KOPT-K1 (cell line): ENCODE measurements around the gene WDHD1.
"Not testable (repeated sequence)": the region's sequence is repeated elsewhere in the genome, so short reads cannot be mapped to it uniquely, and the experiment has no call there.

ENCODE experiments used
- H3K27ac ChIP-seq: fragments of 200-600 bp; sonication (generic); 2 replicates; pipeline ENCODE4 v1.5.1; 2016; ENCODE audit warnings: antibody characterized with exemption, mild to moderate bottlenecking, low read depth, low read length; ENCODE audit not compliant: poor library complexity, severe bottlenecking
- H3K36me3 ChIP-seq: fragments of 200-600 bp; sonication (generic); 2 replicates; pipeline ENCODE4 v1.5.1; 2017; ENCODE audit warnings: antibody characterized with exemption, mild to moderate bottlenecking, low read length, moderate library complexity; ENCODE audit not compliant: insufficient read depth
- H3K9me3 ChIP-seq: fragments of 200-600 bp; sonication (generic); 2 replicates; pipeline ENCODE4 v1.5.1; 2017; ENCODE audit warnings: antibody characterized with exemption, low read length, mild to moderate bottlenecking; ENCODE audit not compliant: insufficient read depth, poor library complexity, severe bottlenecking

Gene WDHD1

GRCh38 chr14:54944737-54945391, 82.0 kb downstream of the WDHD1 start:
- peaks cover 7% of the 10 kb centered on the region for H3K9me3 ChIP-seq
- peaks cover 83% of the 10 kb centered on the region for H3K36me3 ChIP-seq
- H3K27ac ChIP-seq: no peak overlapping the region

DNA sequence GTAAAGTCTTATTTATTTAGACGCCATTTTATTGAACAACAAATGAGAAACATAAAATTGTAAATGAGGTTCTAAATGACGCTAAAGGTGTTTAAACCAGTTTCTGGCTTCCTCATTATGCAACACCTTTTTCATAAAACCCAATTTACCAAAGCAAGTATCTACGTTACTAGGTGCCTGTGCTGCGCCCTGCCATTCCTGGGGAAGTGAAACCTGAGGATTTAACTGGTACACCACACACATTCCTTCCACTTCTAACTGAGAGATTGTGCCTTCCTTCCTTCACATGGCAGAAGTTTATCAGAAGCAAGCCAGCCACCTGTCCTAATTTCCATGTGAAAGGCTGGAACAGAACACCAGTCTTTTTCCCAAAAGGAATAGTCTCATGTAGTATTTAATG, 84.0 kb downstream of the WDHD1 start:
- H3K36me3 ChIP-seq: peaks cover 88% of the 10 kb centered on the region

DNA sequence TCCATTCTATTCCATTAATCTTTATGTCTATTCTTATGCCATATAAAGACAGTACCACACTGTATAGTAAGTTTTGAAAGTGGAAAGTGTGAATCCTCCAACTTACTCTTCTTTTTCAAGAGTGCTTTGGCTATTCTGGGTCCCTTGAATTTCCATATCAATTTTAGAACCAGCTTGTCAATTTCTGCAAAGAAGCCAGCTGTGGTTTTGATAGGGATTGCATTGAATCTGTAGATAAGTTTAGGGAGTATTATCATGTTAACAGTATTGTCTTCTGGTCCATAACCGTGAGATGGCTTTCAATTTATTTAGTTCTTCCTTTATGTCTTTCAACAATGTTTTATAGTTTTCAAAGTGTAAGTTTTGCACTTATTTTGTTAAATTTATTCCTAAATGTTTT, 90.1 kb downstream of the WDHD1 start:
- no peak overlapping the region for H3K27ac ChIP-seq
- peaks cover 59% of the 10 kb centered on the region for H3K36me3 ChIP-seq
- no peaks in the 10 kb centered on the region for H3K9me3 ChIP-seq

More for the DNA sequence above, 84.0 kb downstream of the WDHD1 start:
- Histone ChIP-seq H3K9me3 (no peaks in the 10 kb centered on the region), H3K27ac (no peak overlapping the region)

DNA sequence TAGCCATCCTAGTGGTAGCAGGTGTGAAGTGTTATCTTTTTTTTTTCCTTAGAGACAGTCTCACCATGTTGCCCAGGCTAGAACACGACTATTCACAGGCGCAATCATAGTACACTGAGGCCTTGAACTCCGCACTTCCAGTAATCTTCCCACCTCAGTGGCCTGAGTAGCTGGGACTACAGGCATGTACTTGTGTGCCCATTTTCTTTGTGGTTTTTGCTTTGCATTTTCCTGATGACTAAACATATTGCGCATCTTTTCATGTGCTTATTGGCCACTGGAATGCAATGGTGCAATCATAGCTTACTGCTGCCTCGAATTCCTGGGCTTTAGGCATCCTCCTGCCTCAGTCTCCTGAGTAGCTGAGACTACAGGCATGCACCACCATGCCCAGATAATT, 90.9 kb downstream of the WDHD1 start:
- Histone ChIP-seq H3K9me3 (no peaks in the 10 kb centered on the region), H3K27ac (no peak overlapping the region), H3K36me3 (peaks cover 52% of the 10 kb centered on the region)

- Histone ChIP-seq H3K9me3 (no peaks in the 10 kb centered on the region), H3K36me3 (peaks cover 43% of the 10 kb centered on the region), H3K27ac (no peak overlapping the region)
Observed at GRCh38 chr14:54935100-54935499, 91.8 kb downstream of the WDHD1 start.

GRCh38 chr14:54933006-54933405, 93.9 kb downstream of the WDHD1 start:
- H3K27ac ChIP-seq: no peak overlapping the region
- H3K9me3 ChIP-seq: no peaks in the 10 kb centered on the region
- H3K36me3 ChIP-seq: peaks cover 24% of the 10 kb centered on the region

DNA sequence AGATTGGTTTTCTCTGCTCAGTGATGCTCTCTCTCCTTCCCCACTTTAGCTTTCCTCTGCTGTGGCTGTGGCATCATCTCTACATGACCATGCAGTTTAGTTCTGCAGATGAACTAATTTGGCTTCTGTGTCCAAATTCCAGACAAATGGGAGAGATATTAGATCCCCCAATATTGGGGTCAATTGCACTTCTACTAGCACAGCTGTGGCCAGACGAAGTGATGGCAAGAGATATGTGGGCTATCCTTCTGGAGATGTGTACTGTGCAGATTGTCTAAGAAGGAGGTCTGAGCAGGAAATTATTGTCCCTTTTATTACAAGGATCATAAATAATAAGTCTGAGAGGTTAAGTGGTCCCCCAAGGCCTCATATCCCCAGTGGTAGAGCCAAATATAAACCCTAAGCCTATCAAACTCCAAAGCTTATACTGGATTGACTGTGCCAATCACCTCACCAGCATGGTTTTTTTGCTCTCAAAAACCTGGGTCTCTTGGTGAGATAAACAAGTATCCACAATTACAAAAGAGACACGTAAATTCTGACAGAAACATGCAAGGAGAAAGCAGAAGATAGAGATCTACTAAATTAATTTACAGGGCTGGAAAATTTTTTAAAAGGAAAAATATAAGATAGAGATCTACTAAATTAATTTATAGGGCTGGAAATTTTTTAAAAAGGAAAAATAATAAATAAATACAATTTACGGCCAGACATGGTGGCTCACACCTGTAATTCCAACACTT, 95.1 kb downstream of the WDHD1 start:
- Histone ChIP-seq H3K36me3 (peaks cover 12% of the 10 kb centered on the region), H3K27ac (no peak overlapping the region), H3K9me3 (no peaks in the 10 kb centered on the region)

DNA sequence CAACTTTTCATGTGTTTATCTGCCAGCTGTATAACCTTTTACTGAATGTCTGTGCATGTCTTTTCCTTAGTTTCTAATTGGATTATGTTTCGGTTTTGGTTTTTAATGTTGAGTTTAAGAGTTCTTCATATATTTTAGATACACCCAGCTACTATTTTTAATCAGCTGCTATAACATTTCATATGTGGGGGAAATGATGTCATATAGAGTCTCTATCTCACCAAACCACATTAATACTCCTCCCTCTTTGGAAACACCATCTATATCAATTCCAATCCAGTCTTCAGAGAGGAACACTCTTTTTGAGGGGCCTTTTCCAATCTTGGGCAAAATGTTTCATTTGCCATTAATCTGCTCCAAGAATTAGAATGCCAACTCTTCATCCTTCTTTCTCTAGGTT, 95.8 kb downstream of the WDHD1 start:
- Histone ChIP-seq H3K27ac (no peak overlapping the region), H3K9me3 (no peaks in the 10 kb centered on the region), H3K36me3 (peaks cover 5% of the 10 kb centered on the region; the same call in 1 of the 2 replicates)

DNA sequence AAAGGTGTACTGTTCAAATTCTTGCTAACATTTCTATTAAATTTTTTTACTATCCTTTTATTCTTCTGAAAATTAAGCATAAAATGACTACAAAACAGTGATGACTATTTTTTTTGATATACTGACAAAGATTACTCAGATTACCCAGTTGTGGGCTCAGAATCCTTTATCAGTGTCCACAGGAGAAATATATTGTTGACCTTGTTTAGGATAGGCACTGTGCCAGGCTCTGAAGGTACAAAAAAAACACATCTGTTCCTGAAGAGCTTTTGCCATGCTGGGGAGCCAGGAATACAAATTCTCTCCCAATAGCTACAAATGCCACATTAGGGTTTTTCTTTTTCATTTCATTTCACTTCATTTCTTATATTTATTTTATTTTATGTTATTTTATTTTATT, 97.3 kb downstream of the WDHD1 start:
- Histone ChIP-seq H3K9me3 (no peaks in the 10 kb centered on the region), H3K27ac (no peak overlapping the region), H3K36me3 (no peaks in the 10 kb centered on the region)

GRCh38 chr14:54928216-54928615, 98.7 kb downstream of the WDHD1 start:
- Histone ChIP-seq H3K9me3 (no peaks in the 10 kb centered on the region), H3K36me3 (no peaks in the 10 kb centered on the region), H3K27ac (no peak overlapping the region)

- H3K36me3 ChIP-seq: no peaks in the 10 kb centered on the region
- H3K27ac ChIP-seq: no peak overlapping the region
- no peaks in the 10 kb centered on the region for H3K9me3 ChIP-seq
Observed at GRCh38 chr14:54927551-54927950, 99.3 kb downstream of the WDHD1 start.

DNA sequence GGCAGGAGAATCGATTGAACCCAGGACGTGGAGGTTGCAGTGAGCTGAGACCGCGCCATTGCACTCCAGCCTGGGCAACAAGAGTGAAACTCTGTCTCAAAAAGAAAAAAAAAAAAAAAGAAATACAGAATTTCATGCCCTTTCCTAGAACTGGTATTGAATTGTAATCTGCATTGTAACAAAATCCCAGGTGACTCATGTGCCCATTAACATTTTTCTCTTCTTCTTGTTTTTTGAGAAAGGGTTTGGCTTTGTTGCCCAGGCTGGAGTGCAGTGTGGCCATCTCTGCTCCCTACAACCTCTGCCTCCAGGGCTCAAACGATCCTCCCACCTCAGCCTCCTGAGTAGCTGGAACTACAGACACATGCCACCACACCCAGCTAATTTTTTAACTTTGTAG, 100.3 kb downstream of the WDHD1 start:
- H3K9me3 ChIP-seq, H3K36me3 ChIP-seq, H3K27ac ChIP-seq: not testable (repeated sequence)

DNA sequence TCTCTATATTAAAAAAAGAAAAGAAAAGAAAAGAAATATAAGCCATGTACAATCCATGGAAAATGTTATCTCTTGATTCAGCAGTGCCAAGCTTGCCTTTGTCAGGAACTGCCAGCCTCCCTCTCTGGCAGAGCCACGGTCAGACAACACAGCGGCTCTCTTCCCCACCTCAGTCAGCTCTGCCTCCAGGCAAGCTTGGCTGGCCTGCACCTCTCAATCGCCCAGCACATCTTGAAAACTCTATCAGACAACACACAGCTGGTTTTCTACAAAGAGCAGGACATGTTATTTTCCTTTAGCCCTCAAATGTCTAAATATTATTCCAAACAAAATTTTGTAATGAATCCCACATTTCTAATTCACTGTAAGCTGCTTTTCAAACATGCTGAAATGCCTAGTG, 104.3 kb downstream of the WDHD1 start:
- H3K36me3 ChIP-seq: no peaks in the 10 kb centered on the region
- no peaks in the 10 kb centered on the region for H3K9me3 ChIP-seq
- no peak overlapping the region for H3K27ac ChIP-seq

DNA sequence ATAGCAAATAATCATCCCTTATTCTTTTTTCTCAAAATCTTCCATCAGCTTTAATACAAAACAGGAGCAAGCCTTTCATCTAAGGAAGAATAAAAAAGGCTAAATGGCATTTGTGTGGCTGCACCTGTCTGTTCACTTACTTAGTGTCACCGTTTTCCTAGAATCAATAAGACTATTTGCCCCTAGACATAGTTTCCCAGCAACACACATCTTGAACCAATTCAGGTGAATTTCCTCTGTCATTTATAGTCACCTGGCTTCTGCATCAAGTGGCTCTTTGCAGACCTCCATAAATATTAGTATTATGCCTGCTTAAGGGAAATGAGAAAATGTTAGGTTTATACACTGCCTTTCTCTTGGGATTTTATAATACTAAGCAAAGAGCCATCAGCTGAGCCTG, 106.8 kb downstream of the WDHD1 start:
- no peaks in the 10 kb centered on the region for H3K9me3 ChIP-seq

GRCh38 chr14:54919330-54919729, 107.6 kb downstream of the WDHD1 start:
- Histone ChIP-seq H3K9me3 (no peaks in the 10 kb centered on the region), H3K27ac (no peak overlapping the region), H3K36me3 (no peaks in the 10 kb centered on the region)

More for the DNA sequence above, 106.8 kb downstream of the WDHD1 start:
- Histone ChIP-seq H3K36me3 (no peaks in the 10 kb centered on the region), H3K27ac (no peak overlapping the region)

GRCh38 chr14:54918427-54918826, 108.5 kb downstream of the WDHD1 start:
- H3K36me3 ChIP-seq: no peaks in the 10 kb centered on the region
- no peaks in the 10 kb centered on the region for H3K9me3 ChIP-seq
- no peak overlapping the region for H3K27ac ChIP-seq
